Measurements from ENCODE around the gene BCR.

Gene BCR

GRCh38 chr22:23161574-23161973 is 18.7 kb upstream of the BCR start:
- no peak for TF ChIP-seq CTCF (IDR thresholded peaks at IDR 0.05; ENCODE audit: borderline replicate concordance, control extremely low read depth, extremely low read depth, insufficient read depth, missing control alignments)
- in situ Hi-C loops (cut with MboI; ENCODE audit: low sequenced_read_pairs, unreplicated experiment) = no loop called here
- DNase-seq (ENCODE audit: low spot score) = no peak

GRCh38 chr22:23163665-23164064 is 16.6 kb upstream of the BCR start:
- no peak for TF ChIP-seq CTCF (IDR thresholded peaks at IDR 0.05; ENCODE audit: borderline replicate concordance, control extremely low read depth, extremely low read depth, insufficient read depth, missing control alignments)
- DNase-seq (ENCODE audit: low spot score) = no peak
- in situ Hi-C loops (cut with MboI; ENCODE audit: low sequenced_read_pairs, unreplicated experiment) = no loop called here

GRCh38 chr22:23164091-23164490 is 16.2 kb upstream of the BCR start:
- in situ Hi-C loops (cut with MboI; ENCODE audit: low sequenced_read_pairs, unreplicated experiment) = no loop called here
- TF ChIP-seq CTCF (IDR thresholded peaks at IDR 0.05; ENCODE audit: borderline replicate concordance, control extremely low read depth, extremely low read depth, insufficient read depth, missing control alignments) = no peak
- DNase-seq (ENCODE audit: low spot score) = no peak

- no peak for TF ChIP-seq CTCF (IDR thresholded peaks at IDR 0.05; ENCODE audit: borderline replicate concordance, control extremely low read depth, extremely low read depth, insufficient read depth, missing control alignments)
- DNase-seq (ENCODE audit: low spot score) = no peak
- in situ Hi-C loops (cut with MboI; ENCODE audit: low sequenced_read_pairs, unreplicated experiment) = no loop called here
These were observed 14.1 kb upstream of the BCR start for GRCh38 chr22:23166042-23166831.

- in situ Hi-C loops (cut with MboI; ENCODE audit: low sequenced_read_pairs, unreplicated experiment) = no loop called here
- no peak for TF ChIP-seq CTCF (IDR thresholded peaks at IDR 0.05; ENCODE audit: borderline replicate concordance, control extremely low read depth, extremely low read depth, insufficient read depth, missing control alignments)
- DNase-seq (ENCODE audit: low spot score) = no peak
These were observed 13.3 kb upstream of the BCR start for GRCh38 chr22:23166841-23167616.

- in situ Hi-C loops (cut with MboI; ENCODE audit: low sequenced_read_pairs, unreplicated experiment) = no loop called here
- DNase-seq (ENCODE audit: low spot score) = no peak
- no peak for TF ChIP-seq CTCF (IDR thresholded peaks at IDR 0.05; ENCODE audit: borderline replicate concordance, control extremely low read depth, extremely low read depth, insufficient read depth, missing control alignments)
These were observed 11.8 kb upstream of the BCR start for GRCh38 chr22:23168391-23169042.

Measured in GM13976 (cell line).